Tongue (tissue), 3 donors: ENCODE data around the gene DCLK2. TPM values are rescaled to one million over a fixed set of nuclear protein-coding genes. Genes with fewer than 3 reads are reported as not detected.

Experiments
- DNase-seq: peaks from one replicate; pipeline ENCODE4 v3.0.0-alpha.2; 2015
- small RNA-seq: library from RNA; depleted of rRNA; stranded (forward); fragments of <200 nt; gene quantifications from one replicate; pipeline ENCODE3, GENCODE V24; 2014; ENCODE audit warnings: low replicate concordance
- total RNA-seq: library from RNA; depleted of rRNA; stranded (reverse); fragments of >200 nt; gene quantifications from one replicate; pipeline ENCODE4 v1.2.3, GENCODE V29; 2014

The DCLK2 gene
- total RNA-seq, 1 donor from 2014 or later, result 17.7 TPM

GRCh38 chr4:150265806-150266205 lies 187.6 kb downstream of the DCLK2 start:
- no peak for DNase-seq

DNA sequence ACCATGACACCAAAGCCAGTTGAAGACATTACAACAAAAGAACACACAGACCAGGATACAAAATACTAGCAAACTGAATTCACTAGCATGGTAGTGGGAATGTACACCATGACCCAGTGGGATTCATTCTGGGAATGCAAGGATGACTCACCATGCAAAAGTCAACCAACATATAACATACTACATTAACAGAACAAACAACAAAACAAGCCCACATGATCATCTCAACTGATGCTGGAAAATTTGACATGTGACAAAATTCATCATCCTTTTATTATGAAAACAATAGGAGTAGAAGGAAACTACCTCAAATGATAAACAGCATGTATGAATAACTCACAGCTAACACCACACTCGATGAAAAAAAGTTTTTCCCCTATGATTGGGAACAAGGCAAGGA lies 190.2 kb downstream of the DCLK2 start:
- DNase-seq, result no peak

- DNase-seq, result no peak
Measured at GRCh38 chr4:150278206-150278605, 200.0 kb downstream of the DCLK2 start.

GRCh38 chr4:150280081-150280895 lies 202.0 kb downstream of the DCLK2 start:
- no peak for DNase-seq

GRCh38 chr4:150280975-150281374 lies 202.7 kb downstream of the DCLK2 start:
- DNase-seq, result no peak

GRCh38 chr4:150283689-150284088 lies 205.4 kb downstream of the DCLK2 start:
- DNase-seq, result no peak

GRCh38 chr4:150286656-150287055 lies 208.4 kb downstream of the DCLK2 start:
- no peak for DNase-seq

- DNase-seq, result no peak
Measured at GRCh38 chr4:150289198-150289597, 211.0 kb downstream of the DCLK2 start.

DNA sequence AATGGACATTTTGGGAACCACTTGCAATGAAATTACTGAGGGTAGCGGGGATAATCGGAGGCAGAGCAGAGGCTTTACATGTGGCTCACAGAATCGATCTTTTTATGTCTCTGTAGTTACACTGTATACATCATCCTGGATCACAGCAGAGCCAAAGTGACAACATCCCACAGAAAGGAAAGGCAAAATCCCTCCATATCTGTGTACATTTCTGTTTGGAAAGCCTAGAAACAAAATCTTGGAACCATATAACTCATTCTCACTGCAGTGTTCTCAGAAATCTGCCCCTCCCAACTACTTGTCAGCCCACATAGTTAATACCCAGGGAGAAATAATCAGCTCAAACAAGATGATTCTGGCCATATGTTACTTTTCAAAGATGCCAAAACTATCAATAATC lies 211.6 kb downstream of the DCLK2 start:
- DNase-seq, result peak; percentile 22

- DNase-seq, result peak; percentile 75
Measured at GRCh38 chr4:150297861-150298474, 219.7 kb downstream of the DCLK2 start.

DNA sequence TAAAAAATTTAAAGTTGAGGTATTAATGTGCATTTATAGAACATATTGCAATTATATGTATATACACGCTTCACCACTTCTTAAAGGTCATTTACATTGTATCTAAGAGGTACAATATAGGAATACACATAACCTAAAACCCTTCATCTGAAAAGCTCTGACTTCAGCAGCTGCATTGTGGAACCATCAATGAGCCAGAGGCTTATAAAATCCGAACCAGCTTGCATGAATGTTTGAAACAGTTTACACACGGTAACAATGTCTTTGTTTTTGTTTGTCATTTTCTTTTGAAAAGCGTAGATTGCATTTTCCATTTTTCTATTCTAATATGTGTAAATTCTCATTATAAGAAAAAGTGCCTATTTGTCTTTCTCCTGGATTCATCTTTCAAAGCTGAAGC lies 221.6 kb downstream of the DCLK2 start:
- no peak for DNase-seq

- no peak for DNase-seq
Measured at GRCh38 chr4:150302553-150302952, 224.3 kb downstream of the DCLK2 start.

- no peak for DNase-seq
Measured at GRCh38 chr4:150305995-150306394, 227.8 kb downstream of the DCLK2 start.

GRCh38 chr4:150306719-150307118 lies 228.5 kb downstream of the DCLK2 start:
- DNase-seq, result no peak

Small RNA genes within 50 kb of the gene (small RNA-seq; reads per million reads assigned to genes)
- not detected for gene RNU7-194P
